Mucosa of stomach (tissue), 1 donor: Measurements from ENCODE around the gene KCNQ1OT1.

Experiments used
- H3K27me3 ChIP-seq: one replicate; pipeline ENCODE4 v1.7.0; 2013; ENCODE audit warnings: mild to moderate bottlenecking, low read length; ENCODE audit not compliant: control insufficient read depth, insufficient read depth
- H3K36me3 ChIP-seq: one replicate; pipeline ENCODE4 v1.7.0; 2013; ENCODE audit warnings: low read length; ENCODE audit not compliant: control insufficient read depth, insufficient read depth
- H3K4me1 ChIP-seq: one replicate; pipeline ENCODE4 v1.7.0; 2013; ENCODE audit warnings: mild to moderate bottlenecking, low read length; ENCODE audit not compliant: control insufficient read depth, insufficient read depth
- H3K4me3 ChIP-seq: one replicate; pipeline ENCODE4 v1.7.0; 2013; ENCODE audit warnings: low read length
- H3K9ac ChIP-seq: one replicate; pipeline ENCODE4 v1.7.0; 2013; ENCODE audit warnings: mild to moderate bottlenecking, low read length, moderate library complexity
- H3K9me3 ChIP-seq: one replicate; pipeline ENCODE4 v1.7.0; 2013; ENCODE audit warnings: mild to moderate bottlenecking, low read length, moderate library complexity; ENCODE audit not compliant: control insufficient read depth
- donor health status: Pancreatic carcinoma.

The KCNQ1OT1 gene

GRCh38 chr11:2663915-2664314 lies 35.9 kb downstream of the KCNQ1OT1 start:
- H3K9ac ChIP-seq: no peak overlapping the region
- H3K36me3 ChIP-seq: no peaks in the 10 kb centered on the region
- no peaks in the 10 kb centered on the region for H3K4me1 ChIP-seq
- no peak overlapping the region for H3K4me3 ChIP-seq
- H3K27me3 ChIP-seq: no peaks in the 10 kb centered on the region
- peaks cover 3% of the 10 kb centered on the region for H3K9me3 ChIP-seq

- Histone ChIP-seq H3K4me3 (no peak overlapping the region), H3K4me1 (no peaks in the 10 kb centered on the region), H3K36me3 (no peaks in the 10 kb centered on the region), H3K27me3 (no peaks in the 10 kb centered on the region), H3K9me3 (peaks cover 7% of the 10 kb centered on the region), H3K9ac (no peak overlapping the region)
Measured at GRCh38 chr11:2663506-2663905, 36.3 kb downstream of the KCNQ1OT1 start.

- no peaks in the 10 kb centered on the region for H3K27me3 ChIP-seq
- H3K36me3 ChIP-seq: no peaks in the 10 kb centered on the region
- H3K9ac ChIP-seq: no peak overlapping the region
- H3K4me3 ChIP-seq: no peak overlapping the region
- H3K4me1 ChIP-seq: no peaks in the 10 kb centered on the region
- peaks cover 10% of the 10 kb centered on the region for H3K9me3 ChIP-seq
Measured at GRCh38 chr11:2662430-2663299, 37.1 kb downstream of the KCNQ1OT1 start.

- Histone ChIP-seq H3K9me3 (peaks cover 10% of the 10 kb centered on the region), H3K4me3 (no peak overlapping the region), H3K4me1 (no peaks in the 10 kb centered on the region), H3K27me3 (no peaks in the 10 kb centered on the region), H3K9ac (no peak overlapping the region), H3K36me3 (no peaks in the 10 kb centered on the region)
Measured at GRCh38 chr11:2662024-2662312, 37.8 kb downstream of the KCNQ1OT1 start.

GRCh38 chr11:2661173-2662023 lies 38.4 kb downstream of the KCNQ1OT1 start:
- Histone ChIP-seq H3K9me3 (peaks cover 10% of the 10 kb centered on the region), H3K9ac (no peak overlapping the region), H3K4me1 (no peaks in the 10 kb centered on the region), H3K27me3 (no peaks in the 10 kb centered on the region), H3K4me3 (no peak overlapping the region), H3K36me3 (no peaks in the 10 kb centered on the region)

- H3K9me3 ChIP-seq: peaks cover 10% of the 10 kb centered on the region
- H3K36me3 ChIP-seq: no peaks in the 10 kb centered on the region
- H3K4me3 ChIP-seq: no peak overlapping the region
- no peaks in the 10 kb centered on the region for H3K27me3 ChIP-seq
- no peaks in the 10 kb centered on the region for H3K4me1 ChIP-seq
- H3K9ac ChIP-seq: no peak overlapping the region
Measured at GRCh38 chr11:2660357-2660939, 39.3 kb downstream of the KCNQ1OT1 start.

- no peak overlapping the region for H3K4me3 ChIP-seq
- H3K4me1 ChIP-seq: no peaks in the 10 kb centered on the region
- H3K27me3 ChIP-seq: no peaks in the 10 kb centered on the region
- H3K9ac ChIP-seq: no peak overlapping the region
- H3K9me3 ChIP-seq: peaks cover 10% of the 10 kb centered on the region
- H3K36me3 ChIP-seq: no peaks in the 10 kb centered on the region
Measured at GRCh38 chr11:2657697-2658284, 42.0 kb downstream of the KCNQ1OT1 start.

- Histone ChIP-seq H3K4me3 (no peak overlapping the region), H3K4me1 (no peaks in the 10 kb centered on the region), H3K9me3 (peaks cover 12% of the 10 kb centered on the region)
Measured at GRCh38 chr11:2656859-2657258, 42.9 kb downstream of the KCNQ1OT1 start.

GRCh38 chr11:2655834-2656622 lies 43.8 kb downstream of the KCNQ1OT1 start:
- Histone ChIP-seq H3K4me3 (no peak overlapping the region), H3K4me1 (no peaks in the 10 kb centered on the region), H3K27me3 (no peaks in the 10 kb centered on the region), H3K36me3 (no peaks in the 10 kb centered on the region), H3K9me3 (peaks cover 20% of the 10 kb centered on the region), H3K9ac (no peak overlapping the region)

More at GRCh38 chr11:2656859-2657258, 42.9 kb downstream of the KCNQ1OT1 start:
- H3K27me3 ChIP-seq: no peaks in the 10 kb centered on the region
- H3K9ac ChIP-seq: no peak overlapping the region
- no peaks in the 10 kb centered on the region for H3K36me3 ChIP-seq

GRCh38 chr11:2655016-2655719 lies 44.6 kb downstream of the KCNQ1OT1 start:
- Histone ChIP-seq H3K36me3 (no peaks in the 10 kb centered on the region), H3K27me3 (no peaks in the 10 kb centered on the region), H3K4me3 (no peak overlapping the region), H3K9me3 (peaks cover 21% of the 10 kb centered on the region), H3K4me1 (no peaks in the 10 kb centered on the region), H3K9ac (no peak overlapping the region)
